ENCODE data around the gene GPX3. TPM values are rescaled to one million over a fixed set of nuclear protein-coding genes. Genes with fewer than 3 reads are reported as not detected.

Gene GPX3
- total and polyA plus RNA-seq, 2 experiments from 2014 or later = 28.0 to 48.9 TPM

DNA sequence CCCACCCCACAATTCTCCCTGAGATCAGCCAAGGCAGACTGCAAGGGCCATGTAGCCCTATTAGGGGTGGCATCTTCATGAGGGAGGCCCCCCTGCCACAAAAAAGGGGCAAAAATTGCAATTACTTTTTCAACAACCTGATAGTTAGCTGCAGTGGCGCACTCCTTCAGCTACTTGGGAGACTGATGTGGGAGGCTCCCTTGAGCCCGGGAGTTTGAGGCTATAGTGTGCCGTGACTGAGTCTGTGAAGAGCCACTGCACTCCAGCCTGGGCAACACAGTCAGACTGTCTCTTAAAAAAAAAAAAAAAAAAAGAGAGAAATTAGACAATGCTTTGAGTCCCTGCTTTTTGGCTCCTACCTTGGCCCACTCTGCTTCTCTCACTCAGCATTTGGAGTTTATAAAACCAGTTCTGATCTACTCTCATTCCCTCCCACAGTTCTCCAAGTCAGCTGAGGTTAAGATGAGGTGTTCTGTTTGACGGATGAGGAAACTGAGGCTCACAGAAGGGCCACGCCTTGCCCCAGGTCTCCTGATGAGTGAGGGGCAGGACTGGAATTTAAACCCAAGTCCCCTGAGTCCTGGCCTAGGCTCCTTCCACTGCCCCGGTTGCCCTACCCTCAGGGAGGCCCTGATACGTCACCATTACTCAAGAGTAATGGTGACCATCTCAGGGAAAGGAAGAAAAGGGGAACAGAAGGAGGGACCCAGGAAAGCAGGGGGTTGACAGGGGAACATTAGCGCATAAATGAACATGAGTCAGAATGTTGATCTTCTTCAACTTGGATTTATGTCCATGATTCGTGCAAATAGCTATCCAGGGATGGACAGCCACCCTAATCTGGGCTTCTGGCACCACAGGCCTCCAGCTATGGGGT lies 9.0 kb downstream of the GPX3 start:
- Histone ChIP-seq H3K27me3 (ENCODE audit: insufficient read depth) (no peaks in the 10 kb centered on the region), H3K79me2 (replicated peaks; ENCODE audit: insufficient read depth) (no peaks in the 10 kb centered on the region), H3K9me2 (ENCODE audit: insufficient read depth) (no peaks in the 10 kb centered on the region), H3F3A (replicated peaks; ENCODE audit: low read depth) (no peaks in the 10 kb centered on the region), H3K4me1 (ENCODE audit: insufficient read depth) (no peaks in the 10 kb centered on the region), H4K20me1 (replicated peaks; ENCODE audit: insufficient read depth) (no peaks in the 10 kb centered on the region), H3K4me3 (no peak overlapping the region), H3K27ac (ENCODE audit: low read depth) (no peak overlapping the region), H3K36me3 (ENCODE audit: insufficient read depth) (no peaks in the 10 kb centered on the region), H3K4me2 (no peak overlapping the region), H2AFZ (no peak overlapping the region)
- Mint-ChIP-seq H3K27ac (no peak overlapping the region), H3K4me1 (no peaks in the 10 kb centered on the region), H3K36me3 (ENCODE audit: low read depth) (peaks cover 14% of the 10 kb centered on the region), H3K27me3 (ENCODE audit: insufficient read depth, low read depth, poor library complexity) (peaks cover 4% of the 10 kb centered on the region), H3K4me3 (no peak overlapping the region), H3K9me3 (no peaks in the 10 kb centered on the region; the same call in 2 of the 3 replicates)
- DNase-seq (ENCODE audit: low spot score) = no peak
- TF ChIP-seq CREB1 (CRISPR knock-in tag; IDR thresholded peaks at IDR 0.05; ENCODE audit: low read depth) = no peak
- TF ChIP-seq STAT1 (IDR thresholded peaks at IDR 0.05; ENCODE audit: unreplicated experiment) = no peak
- no peak for TF ChIP-seq ZNF331 (CRISPR knock-in tag; IDR thresholded peaks at IDR 0.05; ENCODE audit: low read depth)
- no peak for TF ChIP-seq JUNB (IDR thresholded peaks at IDR 0.05; ENCODE audit: unreplicated experiment)
- no peak for TF ChIP-seq NANOG (IDR thresholded peaks at IDR 0.05; ENCODE audit: borderline replicate concordance)
- TF ChIP-seq, protein P1, sequence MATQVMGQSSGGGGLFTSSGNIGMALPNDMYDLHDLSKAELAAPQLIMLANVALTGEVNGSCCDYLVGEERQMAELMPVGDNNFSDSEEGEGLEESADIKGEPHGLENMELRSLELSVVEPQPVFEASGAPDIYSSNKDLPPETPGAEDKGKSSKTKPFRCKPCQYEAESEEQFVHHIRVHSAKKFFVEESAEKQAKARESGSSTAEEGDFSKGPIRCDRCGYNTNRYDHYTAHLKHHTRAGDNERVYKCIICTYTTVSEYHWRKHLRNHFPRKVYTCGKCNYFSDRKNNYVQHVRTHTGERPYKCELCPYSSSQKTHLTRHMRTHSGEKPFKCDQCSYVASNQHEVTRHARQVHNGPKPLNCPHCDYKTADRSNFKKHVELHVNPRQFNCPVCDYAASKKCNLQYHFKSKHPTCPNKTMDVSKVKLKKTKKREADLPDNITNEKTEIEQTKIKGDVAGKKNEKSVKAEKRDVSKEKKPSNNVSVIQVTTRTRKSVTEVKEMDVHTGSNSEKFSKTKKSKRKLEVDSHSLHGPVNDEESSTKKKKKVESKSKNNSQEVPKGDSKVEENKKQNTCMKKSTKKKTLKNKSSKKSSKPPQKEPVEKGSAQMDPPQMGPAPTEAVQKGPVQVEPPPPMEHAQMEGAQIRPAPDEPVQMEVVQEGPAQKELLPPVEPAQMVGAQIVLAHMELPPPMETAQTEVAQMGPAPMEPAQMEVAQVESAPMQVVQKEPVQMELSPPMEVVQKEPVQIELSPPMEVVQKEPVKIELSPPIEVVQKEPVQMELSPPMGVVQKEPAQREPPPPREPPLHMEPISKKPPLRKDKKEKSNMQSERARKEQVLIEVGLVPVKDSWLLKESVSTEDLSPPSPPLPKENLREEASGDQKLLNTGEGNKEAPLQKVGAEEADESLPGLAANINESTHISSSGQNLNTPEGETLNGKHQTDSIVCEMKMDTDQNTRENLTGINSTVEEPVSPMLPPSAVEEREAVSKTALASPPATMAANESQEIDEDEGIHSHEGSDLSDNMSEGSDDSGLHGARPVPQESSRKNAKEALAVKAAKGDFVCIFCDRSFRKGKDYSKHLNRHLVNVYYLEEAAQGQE (IDR thresholded peaks at IDR 0.05; ENCODE audit: unreplicated experiment) = no peak
- no peak for TF ChIP-seq POLR2AphosphoS5 (IDR thresholded peaks at IDR 0.05; ENCODE audit: low read depth)
- TF ChIP-seq ZNF114 (CRISPR knock-in tag; IDR thresholded peaks at IDR 0.05) = no peak
- ATAC-seq = no peak

DNA sequence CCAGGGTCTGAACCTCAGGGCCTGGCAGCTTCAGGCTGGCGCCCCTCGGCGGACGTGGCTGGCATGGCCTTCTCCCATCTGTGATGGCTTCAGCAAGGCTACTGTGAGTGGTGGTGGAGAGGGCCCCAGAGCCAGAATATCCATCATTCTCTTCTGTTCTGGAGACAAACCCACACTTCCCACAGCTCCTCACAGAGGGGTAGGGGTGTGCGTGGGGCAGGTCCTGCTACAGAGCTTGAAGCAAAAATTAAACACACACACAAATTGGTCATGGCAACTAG lies 9.6 kb downstream of the GPX3 start:
- Histone ChIP-seq H3K27me3 (ENCODE audit: insufficient read depth) (no peaks in the 10 kb centered on the region), H3K4me1 (ENCODE audit: insufficient read depth) (no peaks in the 10 kb centered on the region), H3K4me2 (no peak overlapping the region), H3K36me3 (ENCODE audit: insufficient read depth) (no peaks in the 10 kb centered on the region), H3K9me2 (ENCODE audit: insufficient read depth) (no peaks in the 10 kb centered on the region), H3K79me2 (replicated peaks; ENCODE audit: insufficient read depth) (no peaks in the 10 kb centered on the region), H3K4me3 (no peak overlapping the region), H3F3A (replicated peaks; ENCODE audit: low read depth) (no peaks in the 10 kb centered on the region), H2AFZ (no peak overlapping the region), H4K20me1 (replicated peaks; ENCODE audit: insufficient read depth) (no peaks in the 10 kb centered on the region), H3K27ac (ENCODE audit: low read depth) (no peak overlapping the region)
- DNase-seq (ENCODE audit: low spot score) = no peak
- Mint-ChIP-seq H3K36me3 (ENCODE audit: low read depth) (peaks cover 18% of the 10 kb centered on the region), H3K27ac (no peak overlapping the region), H3K27me3 (ENCODE audit: insufficient read depth, low read depth, poor library complexity) (peaks cover 4% of the 10 kb centered on the region), H3K4me1 (no peaks in the 10 kb centered on the region), H3K9me3 (no peaks in the 10 kb centered on the region; the same call in 2 of the 3 replicates), H3K4me3 (no peak overlapping the region)
- TF ChIP-seq, protein P2, sequence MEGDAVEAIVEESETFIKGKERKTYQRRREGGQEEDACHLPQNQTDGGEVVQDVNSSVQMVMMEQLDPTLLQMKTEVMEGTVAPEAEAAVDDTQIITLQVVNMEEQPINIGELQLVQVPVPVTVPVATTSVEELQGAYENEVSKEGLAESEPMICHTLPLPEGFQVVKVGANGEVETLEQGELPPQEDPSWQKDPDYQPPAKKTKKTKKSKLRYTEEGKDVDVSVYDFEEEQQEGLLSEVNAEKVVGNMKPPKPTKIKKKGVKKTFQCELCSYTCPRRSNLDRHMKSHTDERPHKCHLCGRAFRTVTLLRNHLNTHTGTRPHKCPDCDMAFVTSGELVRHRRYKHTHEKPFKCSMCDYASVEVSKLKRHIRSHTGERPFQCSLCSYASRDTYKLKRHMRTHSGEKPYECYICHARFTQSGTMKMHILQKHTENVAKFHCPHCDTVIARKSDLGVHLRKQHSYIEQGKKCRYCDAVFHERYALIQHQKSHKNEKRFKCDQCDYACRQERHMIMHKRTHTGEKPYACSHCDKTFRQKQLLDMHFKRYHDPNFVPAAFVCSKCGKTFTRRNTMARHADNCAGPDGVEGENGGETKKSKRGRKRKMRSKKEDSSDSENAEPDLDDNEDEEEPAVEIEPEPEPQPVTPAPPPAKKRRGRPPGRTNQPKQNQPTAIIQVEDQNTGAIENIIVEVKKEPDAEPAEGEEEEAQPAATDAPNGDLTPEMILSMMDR (conservative IDR thresholded peaks at IDR 0.05; ENCODE audit: low read depth in 2 of 2) = peak; percentile 10 to 32; a peak in 1 of 4 replicates
- TF ChIP-seq EZH2phosphoT487 (IDR thresholded peaks at IDR 0.05; ENCODE audit: unreplicated experiment) = no peak
- ATAC-seq = no peak
